Type B pancreatic cell (in vitro differentiated cells): Measurements from ENCODE around the gene DOK1. TPM values are rescaled to one million over a fixed set of nuclear protein-coding genes. Genes with fewer than 3 reads are reported as not detected.
A peak's percentile ranks its signal among the peaks of the same experiment; 100 is the strongest.

Experiments
- DNase-seq: peaks from one replicate; pipeline ENCODE4 v3.0.0; 2021; ENCODE audit warnings: mixed read lengths; ENCODE audit not compliant: unreplicated experiment; ENCODE audit errors: extremely low spot score
- H3K27ac Mint-ChIP-seq: 2 replicates; pipeline ENCODE4 v1.8.0; 2021; ENCODE audit warnings: mild to moderate bottlenecking, mixed read lengths
- H3K27me3 Mint-ChIP-seq: 2 replicates; pipeline ENCODE4 v1.8.0; 2021; ENCODE audit warnings: mixed read lengths
- H3K36me3 Mint-ChIP-seq: 2 replicates; pipeline ENCODE4 v1.8.0; 2021; ENCODE audit warnings: mixed read lengths
- H3K4me1 Mint-ChIP-seq: one replicate; pipeline ENCODE4 v1.8.0; 2021; ENCODE audit warnings: mixed read lengths; ENCODE audit not compliant: unreplicated experiment
- H3K4me3 Mint-ChIP-seq: 2 replicates; pipeline ENCODE4 v1.8.0; 2021; ENCODE audit warnings: mild to moderate bottlenecking, mixed read lengths
- H3K9me3 Mint-ChIP-seq: 2 replicates; pipeline ENCODE4 v1.8.0; 2021; ENCODE audit warnings: mixed read lengths
- total RNA-seq: library from RNA; stranded (reverse); gene quantifications from 2 replicates; pipeline ENCODE4 v1.2.1, GENCODE V29; 2021; ENCODE audit warnings: low replicate concordance
- TF ChIP-seq, protein P1 (sequence below): fragments of 200-600 bp; sonication (generic); conservative IDR thresholded peaks from 2 replicates; pipeline ENCODE4 v1.5.0; 2021; ENCODE audit warnings: antibody characterized with exemption, mild to moderate bottlenecking

DOK1 gene
- total RNA-seq, 1 donor from 2014 or later: 9.9 TPM

DNA sequence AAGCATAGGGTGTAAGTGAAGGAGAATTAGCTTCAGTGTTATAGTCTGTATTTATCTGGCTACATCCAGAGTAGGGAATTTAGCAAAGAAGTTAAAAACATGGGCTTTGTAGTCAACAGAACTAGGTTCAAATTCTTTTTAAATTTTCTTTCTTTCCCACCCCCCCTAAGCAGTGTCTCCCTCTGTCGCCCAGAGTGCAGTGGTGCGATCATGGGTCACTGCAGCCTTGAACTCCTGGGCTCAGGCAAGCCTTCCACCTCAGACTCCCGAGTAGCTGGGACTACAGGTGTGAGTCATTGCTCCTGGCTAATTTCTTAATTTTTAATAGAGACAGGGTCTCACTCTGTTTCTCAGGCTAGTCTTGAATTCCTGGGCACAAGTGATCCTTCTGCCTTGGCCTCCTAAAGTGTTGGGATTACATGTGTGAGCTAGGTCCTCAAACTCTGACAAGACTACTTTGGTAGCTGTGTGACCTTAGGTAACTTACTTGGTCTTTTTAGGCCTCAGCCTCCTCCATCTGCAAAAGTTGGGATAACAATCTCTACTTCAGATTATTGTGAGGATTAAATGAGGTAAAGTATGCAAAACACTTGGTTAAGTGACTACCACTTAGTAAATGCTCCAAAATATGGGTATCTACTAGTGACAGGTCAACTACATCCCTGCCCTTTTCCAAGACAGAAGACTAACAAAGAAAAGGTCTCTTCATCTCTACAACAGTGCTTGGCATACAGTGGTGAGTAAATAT, 17.8 kb downstream of the DOK1 start:
- H3K9me3 Mint-ChIP-seq: no peaks in the 10 kb centered on the region
- no peaks in the 10 kb centered on the region for H3K36me3 Mint-ChIP-seq
- no peak for DNase-seq
- no peak overlapping the region for H3K27ac Mint-ChIP-seq
- TF ChIP-seq, protein P1, sequence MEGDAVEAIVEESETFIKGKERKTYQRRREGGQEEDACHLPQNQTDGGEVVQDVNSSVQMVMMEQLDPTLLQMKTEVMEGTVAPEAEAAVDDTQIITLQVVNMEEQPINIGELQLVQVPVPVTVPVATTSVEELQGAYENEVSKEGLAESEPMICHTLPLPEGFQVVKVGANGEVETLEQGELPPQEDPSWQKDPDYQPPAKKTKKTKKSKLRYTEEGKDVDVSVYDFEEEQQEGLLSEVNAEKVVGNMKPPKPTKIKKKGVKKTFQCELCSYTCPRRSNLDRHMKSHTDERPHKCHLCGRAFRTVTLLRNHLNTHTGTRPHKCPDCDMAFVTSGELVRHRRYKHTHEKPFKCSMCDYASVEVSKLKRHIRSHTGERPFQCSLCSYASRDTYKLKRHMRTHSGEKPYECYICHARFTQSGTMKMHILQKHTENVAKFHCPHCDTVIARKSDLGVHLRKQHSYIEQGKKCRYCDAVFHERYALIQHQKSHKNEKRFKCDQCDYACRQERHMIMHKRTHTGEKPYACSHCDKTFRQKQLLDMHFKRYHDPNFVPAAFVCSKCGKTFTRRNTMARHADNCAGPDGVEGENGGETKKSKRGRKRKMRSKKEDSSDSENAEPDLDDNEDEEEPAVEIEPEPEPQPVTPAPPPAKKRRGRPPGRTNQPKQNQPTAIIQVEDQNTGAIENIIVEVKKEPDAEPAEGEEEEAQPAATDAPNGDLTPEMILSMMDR: peak; percentile 21
- H3K27me3 Mint-ChIP-seq: peaks cover 15% of the 10 kb centered on the region
- H3K4me3 Mint-ChIP-seq: no peak overlapping the region
- peaks cover 16% of the 10 kb centered on the region for H3K4me1 Mint-ChIP-seq

DNA sequence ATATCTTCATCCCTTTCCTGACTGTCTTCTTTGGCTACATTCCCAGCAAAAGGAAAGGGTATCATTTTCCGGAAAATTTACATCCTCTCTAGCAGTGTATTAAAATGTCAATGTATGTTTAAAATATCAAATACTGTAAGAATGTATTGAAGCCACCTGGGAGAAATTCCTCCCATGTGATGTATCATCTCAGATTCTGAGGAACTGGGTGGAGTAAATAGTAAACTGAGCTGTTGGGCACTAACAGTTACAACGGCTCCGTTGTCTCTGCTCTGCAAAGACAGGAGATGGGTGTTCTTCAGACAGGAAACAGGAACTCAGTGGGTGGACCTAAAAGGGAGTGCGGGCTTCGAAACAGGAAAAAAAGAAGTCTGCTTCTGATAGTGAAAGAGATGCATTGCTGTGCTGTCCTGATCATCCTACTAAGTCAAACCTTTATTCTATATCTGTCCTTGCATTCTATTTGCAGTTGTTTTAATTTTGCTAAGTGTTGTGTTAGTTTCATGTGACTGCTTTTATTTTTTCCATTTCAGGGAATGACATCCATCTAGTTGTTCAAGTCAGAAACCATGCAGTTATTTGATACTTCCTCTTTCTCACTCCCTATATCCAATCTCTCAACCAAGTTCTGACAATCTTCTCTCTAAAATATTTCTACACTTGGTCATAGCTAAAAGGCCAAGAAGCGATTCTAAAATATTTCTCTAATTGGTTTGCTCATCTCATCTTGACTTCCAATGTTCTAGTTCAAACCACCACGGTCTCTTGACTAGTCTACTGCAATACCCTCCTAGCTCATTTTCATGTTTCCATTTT, 19.4 kb downstream of the DOK1 start:
- no peak overlapping the region for H3K27ac Mint-ChIP-seq

DNA sequence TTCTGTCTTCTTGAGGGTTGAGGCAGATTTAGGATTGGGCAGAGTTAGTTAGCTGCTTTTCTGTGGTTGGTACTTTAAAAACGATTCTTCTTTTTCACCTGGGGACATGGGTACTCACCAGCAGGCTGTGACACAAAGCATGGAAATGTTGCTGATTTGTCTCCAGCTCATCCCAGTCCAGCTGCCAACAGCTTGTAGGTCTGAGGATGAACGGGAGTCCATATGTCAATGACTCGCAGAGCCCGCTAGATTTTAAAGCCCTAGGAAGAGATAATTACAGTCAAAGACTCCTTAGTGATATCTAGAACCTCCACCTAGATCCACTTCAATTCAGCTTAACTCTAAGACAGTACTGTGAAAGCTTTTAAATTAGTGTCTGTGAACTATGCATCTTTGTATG, 20.8 kb downstream of the DOK1 start:
- H3K27ac Mint-ChIP-seq: no peak overlapping the region

More for the DNA sequence above, 19.4 kb downstream of the DOK1 start:
- Mint-ChIP-seq H3K4me3 (no peak overlapping the region), H3K4me1 (peaks cover 16% of the 10 kb centered on the region), H3K36me3 (no peaks in the 10 kb centered on the region), H3K9me3 (no peaks in the 10 kb centered on the region), H3K27me3 (peaks cover 5% of the 10 kb centered on the region)
- TF ChIP-seq, protein P1: no peak
- DNase-seq: no peak

DNA sequence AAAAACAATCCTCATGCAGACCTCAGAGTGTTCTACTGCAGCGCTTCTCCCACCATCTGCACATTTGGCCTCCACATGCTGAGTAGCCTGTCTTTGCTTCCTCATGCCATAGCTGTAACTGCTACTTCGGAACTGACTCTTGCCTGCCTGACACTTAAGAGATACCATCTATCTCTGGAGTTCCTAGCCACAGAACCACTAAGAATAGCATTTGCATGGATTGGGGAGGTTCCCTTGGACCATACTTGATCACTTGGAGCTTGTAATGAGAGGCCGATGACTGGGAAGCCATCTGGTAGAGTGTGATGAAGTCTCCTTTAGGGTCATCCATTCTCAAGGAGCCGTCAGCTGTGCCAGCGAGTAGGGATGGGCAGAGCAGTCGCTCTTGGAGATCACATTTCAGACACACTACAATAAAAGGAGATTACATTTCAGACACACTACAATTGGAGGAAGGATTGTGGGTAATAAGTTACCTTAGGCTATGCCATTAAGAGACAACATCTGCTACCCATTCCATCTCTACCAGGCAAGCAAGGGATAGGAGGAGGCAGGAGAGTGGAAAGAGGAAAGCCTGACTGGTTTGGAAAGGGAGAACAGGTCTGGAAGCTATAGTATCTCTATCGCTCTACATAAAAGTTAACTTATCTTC, 21.8 kb downstream of the DOK1 start:
- H3K27me3 Mint-ChIP-seq: peaks cover 5% of the 10 kb centered on the region
- TF ChIP-seq, protein P1: no peak
- peaks cover 16% of the 10 kb centered on the region for H3K4me1 Mint-ChIP-seq
- no peaks in the 10 kb centered on the region for H3K36me3 Mint-ChIP-seq
- no peak overlapping the region for H3K4me3 Mint-ChIP-seq
- no peaks in the 10 kb centered on the region for H3K9me3 Mint-ChIP-seq
- H3K27ac Mint-ChIP-seq: no peak overlapping the region
- DNase-seq: no peak

More for the DNA sequence above, 20.8 kb downstream of the DOK1 start:
- no peaks in the 10 kb centered on the region for H3K9me3 Mint-ChIP-seq
- H3K27me3 Mint-ChIP-seq: peaks cover 3% of the 10 kb centered on the region
- H3K36me3 Mint-ChIP-seq: no peaks in the 10 kb centered on the region
- TF ChIP-seq, protein P1: no peak
- DNase-seq: no peak
- H3K4me1 Mint-ChIP-seq: peaks cover 16% of the 10 kb centered on the region
- no peak overlapping the region for H3K4me3 Mint-ChIP-seq

DNA sequence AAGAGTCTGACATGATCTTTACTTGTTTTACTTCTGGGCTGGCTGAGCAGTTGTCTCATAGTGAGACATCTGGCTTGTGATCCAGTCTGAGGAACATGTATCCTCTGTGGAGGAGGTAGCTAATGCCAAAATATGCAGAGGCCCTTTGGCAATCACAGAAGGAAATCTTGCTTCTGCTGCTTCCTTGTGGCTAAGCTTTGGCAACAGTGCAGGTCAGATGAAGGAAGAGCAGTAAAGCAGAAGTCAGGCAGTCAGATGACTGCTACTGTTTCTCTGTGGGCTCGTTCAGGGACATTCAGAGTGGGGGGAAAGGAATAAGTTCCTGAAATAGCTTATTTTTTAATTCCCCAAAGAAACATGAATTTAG, 22.3 kb downstream of the DOK1 start:
- DNase-seq: no peak
- Mint-ChIP-seq H3K4me1 (peaks cover 16% of the 10 kb centered on the region), H3K4me3 (no peak overlapping the region), H3K27ac (no peak overlapping the region), H3K9me3 (no peaks in the 10 kb centered on the region), H3K27me3 (peaks cover 5% of the 10 kb centered on the region), H3K36me3 (no peaks in the 10 kb centered on the region)
- TF ChIP-seq, protein P1: no peak
